GM19043 (cell line): ENCODE results near the gene CEP126.
"Not testable (repeated sequence)": the region's sequence is repeated elsewhere in the genome, so short reads cannot be mapped to it uniquely, and the experiment has no call there.

ENCODE experiments used
- ATAC-seq: cut with Tn5 transposase; IDR thresholded peaks from one replicate; pipeline ENCODE4 v1.9.1; 2021; ENCODE audit warnings: low read depth; ENCODE audit not compliant: unreplicated experiment

Gene CEP126

DNA sequence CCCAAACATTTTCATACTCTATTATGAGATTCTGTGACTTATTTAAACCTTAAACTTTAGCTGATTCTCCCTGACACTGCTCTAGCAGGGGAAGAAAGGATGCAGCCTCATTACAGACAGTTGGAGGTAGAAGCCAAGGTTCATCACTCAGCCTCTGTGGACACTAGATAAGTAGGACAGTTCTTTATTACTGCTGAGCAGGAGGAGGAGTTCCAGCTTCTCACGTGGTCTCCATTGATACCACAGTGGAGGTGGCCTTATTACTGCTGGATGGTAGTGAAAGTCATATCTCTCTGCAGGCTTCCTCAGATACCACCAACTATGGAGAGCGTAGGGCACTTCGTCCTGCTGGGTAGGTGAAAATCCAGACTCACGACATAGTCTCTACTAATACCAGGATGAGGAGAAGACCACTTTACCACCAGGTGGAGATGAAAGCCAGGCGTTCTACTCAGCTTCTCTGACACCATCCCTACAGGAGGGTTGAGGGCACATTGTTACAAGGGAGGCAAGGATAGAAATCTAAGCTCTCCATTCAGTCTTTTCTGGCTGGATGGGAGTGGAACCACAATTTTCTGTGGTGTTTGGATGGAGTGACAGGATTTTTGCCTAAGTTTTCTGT, 14.6 kb downstream of the CEP126 start:
- no peak for ATAC-seq

DNA sequence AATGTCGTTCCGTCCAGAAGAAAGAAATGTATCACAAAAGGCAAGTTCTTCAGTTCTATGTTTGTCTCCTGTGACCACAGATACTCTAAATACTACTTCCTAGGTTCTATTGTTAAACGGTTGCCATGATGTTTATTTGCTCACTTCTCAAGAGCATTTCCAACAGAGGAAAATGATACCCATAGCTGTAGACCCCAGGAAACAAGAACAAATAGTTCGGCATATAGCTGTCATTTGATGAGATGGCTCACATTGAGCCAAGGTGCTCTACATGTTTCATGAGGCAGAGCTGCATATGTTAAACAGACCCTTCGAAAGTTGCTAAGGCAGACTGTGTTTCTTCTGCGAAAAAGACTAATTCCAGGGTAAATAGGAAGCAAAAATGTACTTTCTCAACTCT, 16.9 kb downstream of the CEP126 start:
- ATAC-seq, result no peak

DNA sequence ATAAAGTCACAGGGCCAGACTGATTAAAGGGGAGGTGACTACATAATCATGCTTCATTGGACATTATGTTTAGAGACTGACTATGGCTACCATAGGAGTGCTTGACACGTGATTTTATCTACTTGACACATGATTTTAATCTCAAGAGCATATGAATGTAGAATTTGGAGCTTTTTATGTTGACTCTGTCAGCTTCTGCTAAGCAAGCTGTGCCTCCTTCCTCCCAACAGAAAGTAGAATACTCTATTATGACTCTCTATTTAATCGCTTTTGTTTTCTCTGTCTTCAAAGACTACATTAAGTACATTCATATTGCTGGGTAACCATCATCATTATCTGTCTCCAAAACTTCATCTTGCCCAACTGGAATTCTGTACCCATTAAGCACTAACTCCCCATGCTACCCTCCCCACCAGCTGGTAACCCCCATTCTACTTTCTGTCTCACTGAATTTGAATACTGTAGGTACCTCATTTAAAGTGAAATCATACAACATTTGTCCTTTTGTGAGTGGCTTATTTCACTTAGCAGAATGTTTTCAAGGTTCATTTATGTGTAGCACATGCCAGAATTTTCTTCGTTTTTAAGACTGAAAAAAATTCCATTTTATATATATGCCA, 26.2 kb downstream of the CEP126 start:
- no peak for ATAC-seq

DNA sequence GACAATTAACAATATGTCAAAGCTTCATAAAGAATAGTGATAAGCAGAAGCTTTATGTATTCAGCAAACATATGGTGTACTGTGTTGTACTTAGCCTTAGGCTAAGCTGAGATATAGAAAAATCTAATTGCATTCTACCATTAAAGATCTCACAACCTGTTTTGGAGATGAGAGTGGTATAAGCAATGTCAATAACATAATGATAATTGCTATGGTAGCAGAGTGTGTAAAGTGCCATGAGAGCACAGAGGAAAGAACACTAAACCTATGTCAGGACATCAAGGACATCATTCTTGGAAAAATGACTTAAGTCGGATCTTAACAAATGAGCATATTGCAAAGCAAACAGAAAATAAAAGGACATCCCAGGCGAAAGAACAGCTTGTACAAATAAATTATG, 30.1 kb downstream of the CEP126 start:
- ATAC-seq, result no peak

DNA sequence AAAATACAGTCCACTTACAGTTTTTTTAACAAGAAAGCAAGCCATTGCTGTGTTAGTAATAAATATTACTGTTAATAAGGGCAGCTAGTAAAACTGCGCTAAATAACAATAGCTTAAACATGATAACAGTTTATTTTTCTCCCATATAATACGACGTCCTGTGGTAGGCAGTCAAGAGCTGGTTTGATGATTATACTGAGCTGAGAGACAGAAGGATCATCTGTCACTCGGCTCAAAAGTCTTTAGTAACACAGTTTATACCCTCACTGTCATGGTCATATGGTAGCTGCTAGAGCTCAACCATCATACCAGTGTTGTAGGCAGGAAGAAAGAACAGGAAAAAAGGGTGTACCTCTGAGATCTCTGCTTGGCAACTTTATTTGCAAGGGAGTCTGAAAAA, 30.6 kb downstream of the CEP126 start:
- no peak for ATAC-seq

DNA sequence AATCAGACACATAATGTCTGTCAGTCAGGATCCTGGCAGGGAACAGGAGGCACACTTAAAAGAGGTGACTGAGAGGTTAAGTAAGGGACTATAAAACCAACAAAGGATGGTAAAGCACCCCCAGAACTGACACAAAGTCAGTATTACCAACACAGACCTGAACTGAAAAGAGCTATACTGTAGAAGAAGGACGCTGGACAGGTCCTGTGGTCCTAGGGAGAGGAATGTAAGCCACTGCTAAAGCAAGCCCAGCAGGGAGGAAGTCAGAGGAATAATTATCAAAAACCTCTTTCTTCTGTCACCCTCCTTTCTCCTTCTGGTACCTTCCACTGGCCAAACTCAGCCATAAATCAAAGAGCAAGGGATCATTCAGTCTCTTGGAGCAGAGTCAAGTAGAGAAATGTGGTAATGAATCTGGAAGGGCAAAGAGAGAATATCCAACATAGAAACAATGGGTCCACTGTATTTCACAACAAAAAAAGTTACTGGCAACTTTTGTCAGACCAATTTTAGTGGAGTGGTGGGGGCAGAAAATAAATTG, 34.9 kb downstream of the CEP126 start:
- ATAC-seq, result no peak

DNA sequence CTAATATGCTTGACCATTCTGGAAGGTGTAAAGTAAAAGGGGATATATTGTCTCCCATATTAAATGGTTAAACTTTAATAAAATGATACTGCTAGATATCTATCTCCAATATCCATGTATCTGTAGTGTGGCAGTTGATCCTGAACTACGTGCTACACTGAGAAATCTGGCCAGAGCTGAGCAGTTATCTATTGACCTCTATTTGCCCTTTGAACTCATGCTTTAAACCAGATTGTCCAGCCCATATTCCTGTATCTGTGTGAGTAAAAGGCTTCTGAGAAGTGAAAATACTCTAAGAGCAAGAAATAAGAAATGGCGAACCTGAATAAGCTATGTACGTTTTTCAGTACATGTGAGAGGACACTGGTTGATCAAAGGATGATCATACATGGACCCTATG, 40.5 kb downstream of the CEP126 start:
- no peak for ATAC-seq

DNA sequence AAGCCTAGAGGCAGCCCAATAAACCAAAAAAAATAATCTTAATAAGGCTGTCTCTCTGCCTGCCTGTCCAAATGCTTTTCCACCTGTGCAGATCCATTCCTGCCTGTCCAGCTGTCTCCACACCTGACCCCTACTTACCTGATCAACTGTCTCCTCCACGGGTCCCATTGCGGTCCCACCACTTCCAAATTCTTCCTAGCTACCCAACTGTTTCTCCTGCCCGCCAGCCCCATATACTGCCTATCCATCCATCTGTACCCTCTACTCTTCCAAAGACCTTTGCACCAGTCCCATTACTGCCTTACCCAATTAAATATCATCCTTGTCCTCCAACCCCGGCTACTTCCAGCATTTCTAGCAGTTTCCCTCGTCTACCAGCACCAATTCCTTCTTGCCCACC, 40.9 kb downstream of the CEP126 start:
- ATAC-seq, result no peak

DNA sequence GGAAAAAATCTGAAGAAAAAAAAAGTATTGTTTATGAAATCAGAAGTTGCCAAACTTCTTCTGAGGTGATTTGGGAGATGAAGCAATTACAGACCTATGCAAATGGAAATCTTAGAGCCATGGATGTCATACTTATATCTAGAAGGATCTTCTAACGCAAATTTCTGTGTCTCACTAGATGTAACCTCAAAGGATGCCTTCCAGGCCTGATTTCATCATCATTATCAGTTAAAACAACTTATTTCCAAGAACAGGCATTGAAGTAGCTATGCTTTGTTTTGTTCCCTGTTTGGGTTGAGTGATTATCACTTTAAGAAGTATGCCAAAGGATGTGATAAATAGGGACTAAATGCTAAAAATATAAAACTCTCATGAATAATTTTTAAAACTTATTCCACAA, 45.4 kb downstream of the CEP126 start:
- no peak for ATAC-seq

DNA sequence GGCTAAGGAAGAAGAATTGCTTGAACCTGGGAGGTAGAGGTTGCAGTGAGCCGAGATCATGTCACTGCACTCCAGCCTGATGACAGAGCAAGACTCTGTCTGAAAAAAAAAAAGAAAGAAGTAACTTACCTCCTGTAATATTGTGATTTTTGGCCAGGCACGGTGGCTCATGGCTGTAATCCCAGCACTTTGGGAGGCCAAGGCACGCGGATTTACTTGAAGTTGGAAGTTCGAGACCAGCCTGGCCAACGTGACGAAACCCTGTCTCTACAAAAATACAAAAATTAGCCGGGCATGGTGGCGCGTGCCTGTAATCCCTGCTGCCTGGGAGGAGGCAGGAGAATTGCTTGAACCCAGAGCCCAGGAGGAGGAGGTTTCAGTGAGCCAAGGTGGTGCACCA, 49.4 kb downstream of the CEP126 start:
- not testable (repeated sequence) for ATAC-seq

DNA sequence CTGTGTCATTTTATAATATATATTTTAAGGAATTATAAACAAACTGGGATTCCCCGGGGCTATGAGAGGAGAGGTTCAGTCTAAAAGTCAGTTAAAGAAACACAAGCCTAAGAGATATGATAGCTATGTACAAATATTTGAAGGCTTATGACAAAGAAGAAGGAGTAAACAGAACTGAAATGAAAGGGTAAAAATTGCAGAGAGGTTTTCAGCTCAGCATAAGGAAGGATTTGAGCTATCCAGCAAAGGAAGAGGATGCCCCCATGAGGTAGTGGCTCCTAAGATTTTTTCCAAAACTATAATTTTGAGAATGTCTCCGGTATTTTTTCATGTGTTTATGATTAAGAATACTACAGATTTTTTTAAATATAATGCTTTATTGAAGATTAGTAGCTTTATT, 59.4 kb downstream of the CEP126 start:
- ATAC-seq, result no peak

DNA sequence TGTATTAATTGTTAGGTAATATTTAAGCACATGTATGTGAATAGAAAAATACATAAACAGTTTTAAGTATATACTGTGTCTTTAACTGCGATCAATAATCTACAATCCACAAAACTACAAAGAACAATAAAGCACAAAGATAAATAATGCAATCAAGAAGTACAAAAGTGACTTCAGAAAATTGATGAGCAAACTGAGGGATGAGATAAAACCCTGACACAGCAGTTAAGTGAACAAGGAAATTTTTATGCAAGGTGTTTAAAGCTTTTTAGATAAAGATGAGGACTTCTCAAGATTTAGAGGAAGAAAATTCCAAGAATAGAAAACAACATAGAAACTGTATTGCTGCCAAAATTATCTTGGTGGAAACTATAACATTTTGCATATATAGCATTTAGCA, 60.0 kb downstream of the CEP126 start:
- no peak for ATAC-seq

DNA sequence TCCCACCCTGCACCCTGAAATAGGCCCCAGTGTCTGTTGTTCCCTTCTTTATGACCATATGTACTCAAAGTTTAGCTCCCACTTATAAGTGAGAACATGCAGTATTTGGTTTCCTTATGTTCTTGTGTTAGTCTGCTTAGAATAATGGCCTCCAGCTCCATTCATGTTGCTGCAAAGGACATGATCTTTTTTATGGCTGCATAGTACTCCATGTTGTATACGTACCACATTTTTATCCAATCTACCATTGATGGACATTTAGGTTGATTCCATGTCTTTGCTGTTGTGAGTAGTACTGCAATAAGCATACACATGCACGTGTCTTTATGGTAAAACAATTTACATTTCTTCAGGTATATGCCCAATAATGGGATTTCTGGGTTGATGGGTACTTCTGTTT, 60.9 kb downstream of the CEP126 start:
- ATAC-seq, result no peak

DNA sequence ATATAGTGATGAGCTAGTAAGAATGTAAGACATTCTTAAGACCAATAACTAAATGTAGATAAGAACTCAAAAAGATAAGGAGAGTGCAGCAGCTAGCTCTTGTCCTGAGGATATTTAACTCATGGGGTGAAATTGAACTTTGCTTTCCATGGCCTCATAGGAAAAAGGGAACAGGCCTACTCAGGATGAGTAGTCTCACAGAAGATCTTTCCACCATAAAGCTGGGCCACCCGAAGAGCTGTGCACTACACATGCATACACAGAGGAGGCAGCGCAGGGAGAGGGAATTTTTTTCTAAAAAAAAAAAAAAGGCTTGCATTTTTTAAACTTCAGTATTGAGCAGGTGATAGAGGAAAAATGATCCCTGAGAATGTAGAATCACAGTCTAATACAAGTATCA, 72.6 kb downstream of the CEP126 start:
- no peak for ATAC-seq

DNA sequence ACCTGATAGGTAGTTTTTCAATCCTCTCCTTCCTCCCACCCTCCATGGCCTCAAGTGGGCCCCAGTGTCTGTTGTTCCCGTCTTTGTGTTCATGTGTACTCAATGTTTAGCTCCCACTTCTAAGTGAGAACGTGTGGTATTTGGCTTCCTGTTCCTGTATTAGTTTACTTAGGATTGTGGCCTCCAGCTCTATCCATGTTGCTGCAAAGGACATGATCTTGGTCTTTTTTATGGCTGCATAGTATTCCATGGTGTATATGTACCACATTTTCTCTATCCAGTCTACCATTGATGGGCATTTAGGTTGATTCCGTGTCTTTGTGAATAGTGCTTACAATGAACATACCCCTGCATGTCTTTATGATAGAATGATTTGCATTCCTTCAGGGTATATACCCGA, 78.4 kb downstream of the CEP126 start:
- no peak for ATAC-seq

DNA sequence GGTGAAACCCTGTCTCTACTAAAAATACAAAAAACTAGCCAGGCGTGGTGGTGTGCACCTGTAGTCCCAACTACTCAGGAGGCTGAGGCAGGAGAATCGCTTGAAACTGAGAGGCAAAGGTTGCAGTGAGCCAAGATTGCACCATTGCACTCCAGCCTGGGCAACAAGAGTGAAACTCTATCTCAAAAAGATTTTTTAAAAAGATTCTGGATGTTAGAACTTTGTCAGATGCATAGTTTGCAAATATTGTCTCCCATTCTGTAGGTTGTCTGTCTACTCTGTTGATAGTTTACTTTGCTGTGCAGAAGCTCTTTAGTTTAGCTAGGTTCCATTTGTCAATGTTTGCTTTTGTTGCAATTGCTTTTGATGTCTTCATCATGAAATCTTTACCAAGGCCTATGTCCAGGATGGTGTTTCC, 79.3 kb downstream of the CEP126 start:
- not testable (repeated sequence) for ATAC-seq

DNA sequence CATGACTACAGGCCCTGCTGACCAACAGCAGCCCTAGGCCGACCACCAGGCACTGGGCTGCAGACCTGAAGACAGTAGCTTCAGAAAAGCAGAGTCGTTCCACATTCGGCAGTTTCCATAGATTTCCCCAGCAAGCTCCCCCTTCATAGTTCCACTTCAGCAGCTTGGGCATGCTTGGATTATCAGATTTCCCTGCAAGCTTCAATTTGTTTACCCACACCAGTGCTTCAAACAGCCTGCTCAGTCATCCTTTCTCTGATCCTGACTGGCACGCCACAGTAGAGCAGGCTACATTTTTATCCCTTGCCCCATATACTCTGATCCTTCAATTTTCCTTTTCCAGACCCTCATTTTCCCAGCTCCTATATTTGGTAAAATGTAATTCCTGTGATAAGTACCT, 81.3 kb downstream of the CEP126 start:
- ATAC-seq, result no peak

DNA sequence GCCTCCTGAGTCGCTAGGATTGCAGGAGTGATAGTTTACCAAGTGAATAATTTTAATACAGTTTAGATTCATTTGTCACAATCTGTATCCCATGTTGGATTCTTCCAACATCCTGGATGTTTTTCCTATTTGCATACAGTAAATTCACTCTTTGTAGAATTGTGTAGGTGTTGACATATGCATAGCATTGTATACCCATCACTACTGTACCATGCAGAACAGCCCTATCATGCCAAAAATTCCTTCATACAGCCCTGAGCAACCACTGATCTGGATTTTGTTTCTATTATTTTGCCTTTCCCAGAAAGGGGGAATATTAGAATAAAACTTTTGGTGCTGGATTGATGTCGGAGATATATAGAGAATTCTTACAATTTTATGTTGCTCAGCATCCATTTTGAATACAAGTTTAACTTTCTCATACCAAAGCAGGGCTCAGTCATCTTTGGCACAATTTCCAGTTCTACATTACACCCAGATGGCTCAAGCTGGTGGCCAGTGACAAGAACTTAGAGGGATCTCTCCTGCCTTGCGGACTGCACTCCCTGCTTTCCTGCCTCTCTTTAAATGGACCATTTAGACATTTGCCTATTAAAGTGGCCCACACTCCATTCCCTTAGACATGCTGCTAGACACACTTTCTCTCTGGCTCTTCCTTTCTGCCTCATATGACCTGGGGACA, 87.0 kb downstream of the CEP126 start:
- no peak for ATAC-seq

DNA sequence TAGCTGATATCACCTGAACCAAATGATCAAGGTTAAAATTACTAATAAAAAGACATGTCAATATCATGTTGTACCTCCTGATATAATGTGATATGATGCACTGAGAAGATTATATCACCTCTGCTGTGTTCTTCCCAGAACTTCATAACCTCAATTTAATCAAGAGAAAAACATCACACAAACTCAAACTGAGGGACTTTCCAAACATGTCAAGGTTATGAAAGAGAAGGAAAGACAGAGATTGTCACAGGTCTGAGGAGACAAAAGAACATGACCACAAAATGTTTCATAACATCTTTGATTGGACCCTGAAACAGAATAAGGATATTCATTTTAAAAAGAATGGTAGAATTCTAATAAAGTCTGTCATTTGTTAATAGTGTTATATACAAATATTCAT, 89.4 kb downstream of the CEP126 start:
- ATAC-seq, result no peak

DNA sequence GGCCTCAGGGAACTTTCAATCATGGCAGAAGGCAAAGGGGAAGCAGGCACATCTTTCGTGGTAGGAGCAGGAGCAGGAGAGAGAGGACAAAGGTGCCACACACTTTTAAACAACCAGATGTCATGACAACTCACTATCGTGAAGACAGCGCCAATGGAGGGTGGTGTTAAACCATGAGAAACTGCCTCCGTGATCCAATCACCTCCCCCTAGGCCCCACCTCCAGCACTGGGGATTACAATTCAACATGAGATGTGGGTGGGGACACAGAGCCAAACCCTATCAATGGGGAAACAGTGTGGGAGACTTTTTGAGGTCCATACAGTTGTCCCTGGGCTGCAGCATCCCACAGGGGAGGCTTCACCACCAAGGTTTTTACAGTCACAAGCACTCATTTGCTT, 90.5 kb downstream of the CEP126 start:
- ATAC-seq, result no peak

DNA sequence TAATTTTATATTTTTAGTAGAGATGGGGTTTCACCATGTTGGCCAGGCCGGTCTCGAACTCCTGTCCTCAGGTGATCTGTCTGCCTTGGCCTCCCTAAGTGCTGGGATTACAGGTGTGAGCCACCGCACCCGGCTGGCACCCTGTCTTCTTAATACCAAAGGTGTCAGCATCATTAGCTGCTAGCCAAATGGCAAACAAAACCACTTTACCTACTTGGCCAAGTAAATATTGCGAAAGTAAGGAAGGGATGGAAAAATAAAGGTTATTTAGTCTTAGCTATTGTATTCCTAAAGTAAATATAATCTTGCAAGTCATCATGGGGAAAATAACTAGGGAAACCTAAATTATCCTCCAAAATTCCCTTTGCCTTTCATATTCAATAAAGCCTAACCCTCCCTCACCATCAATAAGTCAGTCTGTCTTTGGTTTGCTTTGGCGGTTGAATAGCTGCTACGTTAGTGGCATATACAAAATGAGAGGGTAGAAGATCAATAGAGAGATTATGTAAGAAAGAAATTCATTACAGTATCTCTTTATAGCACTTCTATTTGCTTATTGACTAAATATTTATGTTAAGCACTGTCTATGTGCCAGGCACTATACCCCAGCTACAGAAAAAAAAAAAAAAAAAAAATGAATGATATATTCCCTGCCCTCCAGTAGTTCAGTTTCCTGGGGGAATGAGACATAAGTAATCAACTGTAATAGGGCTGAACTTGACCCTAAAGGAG, 92.2 kb downstream of the CEP126 start:
- no peak for ATAC-seq
